ENCODE results near the gene UBE2Q1. TPM values are rescaled to one million over a fixed set of nuclear protein-coding genes. Genes with fewer than 3 reads are reported as not detected.
A peak's percentile ranks its signal among the peaks of the same experiment; 100 is the strongest.

The UBE2Q1 gene
- total and polyA plus RNA-seq, 2 of the 4 experiments (the other 2 are of a cell fraction) = 20.6 to 24.7 TPM

DNA sequence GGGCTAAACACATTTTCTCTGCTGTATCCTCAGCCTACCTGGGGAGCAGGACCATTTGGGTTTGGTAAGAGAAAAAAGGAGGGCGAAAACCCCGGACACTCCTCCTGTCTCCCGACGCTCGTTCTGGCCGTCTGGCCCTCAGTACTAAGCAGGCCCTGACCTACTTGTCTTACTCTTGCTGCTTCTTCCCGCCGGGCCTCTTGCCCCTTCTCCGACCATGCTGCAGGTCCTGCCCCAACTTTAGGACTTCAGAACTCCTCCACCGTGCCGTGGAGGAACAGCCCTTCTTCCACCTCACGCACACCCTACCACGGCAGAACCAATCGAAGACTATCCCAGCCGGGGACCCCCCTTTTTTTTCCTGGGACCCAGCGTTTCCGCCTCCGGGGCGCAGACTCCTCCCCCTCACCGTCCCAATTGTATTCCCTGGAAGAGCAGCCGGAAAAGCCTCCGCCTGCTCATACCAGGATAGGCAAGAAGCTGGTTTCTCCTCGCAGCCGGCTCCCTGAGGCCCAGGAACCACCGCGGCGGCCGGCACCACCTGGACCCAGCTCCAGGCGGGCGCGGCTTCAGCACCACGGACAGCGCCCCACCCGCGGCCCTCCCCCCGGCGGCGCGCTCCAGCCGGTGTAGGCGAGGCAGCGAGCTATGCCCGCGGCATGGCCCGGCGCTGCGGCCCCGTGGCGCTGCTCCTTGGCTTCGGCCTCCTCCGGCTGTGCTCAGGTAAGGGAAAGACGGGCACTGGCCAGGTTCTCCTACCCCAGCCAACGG, 9.1 kb upstream of the UBE2Q1 start, which contains the start of gene CHRNB2:
Gene CHRNB2 (plus strand): TSS at position 393 of the 771 bp plus-strand sequence. CDS start 267 bp downstream, at position 660.
- no peak for DNase-seq
- POLR2A ChIA-PET (ENCODE audit: unreplicated experiment) = interaction anchor here (0.5 kb wide), 1 partner anchor 57 kb away, joined by 3 read pairs; no protein-coding TSS in a partner anchor

More for the DNA sequence above, 9.1 kb upstream of the UBE2Q1 start, which contains the start of gene CHRNB2:
- Histone ChIP-seq H2BK120ac (ENCODE audit: low read depth, low read length) (no peak within 1 kb of the TSS), H3K27me3 (ENCODE audit: control insufficient read depth, insufficient read depth, low read length) (peaks cover 42% of the 10 kb centered on the region), H2BK5ac (ENCODE audit: low read depth, low read length, poor library complexity, severe bottlenecking) (no peak within 1 kb of the TSS), H2AFZ (replicated peaks; ENCODE audit: low read length, poor library complexity) (peak within 1 kb of the TSS; percentile 49), H3K23ac (ENCODE audit: low read depth, low read length) (no peak within 1 kb of the TSS), H2BK15ac (ENCODE audit: low read depth, low read length) (no peak within 1 kb of the TSS), H3K9me1 (ENCODE audit: insufficient read depth, low read length) (no peaks in the 10 kb centered on the region), H3K4ac (ENCODE audit: low read depth, low read length) (no peak within 1 kb of the TSS), H3K14ac (replicated peaks; ENCODE audit: low read depth, low read length) (no peak within 1 kb of the TSS), H3K79me1 (ENCODE audit: low read depth in 1 of 2, low read length in 2 of 2) (no peaks in the 10 kb centered on the region), H4K8ac (ENCODE audit: low read depth in 2 of 2, low read length in 2 of 2) (no peak within 1 kb of the TSS), H4K20me1 (ENCODE audit: insufficient read depth, low read length) (peaks cover 4% of the 10 kb centered on the region; the same call in 1 of the 2 replicates), H3K4me1 (ENCODE audit: control insufficient read depth, insufficient read depth, low read length) (no peaks in the 10 kb centered on the region), H3K27ac (ENCODE audit: insufficient read depth, low read length) (no peak within 1 kb of the TSS), H3K36me3 (ENCODE audit: control insufficient read depth, insufficient read depth, low read length) (no peaks in the 10 kb centered on the region), H2BK20ac (ENCODE audit: low read depth, low read length) (no peak within 1 kb of the TSS), H2AK9ac (replicated peaks; ENCODE audit: low read depth, low read length, poor library complexity) (peak within 1 kb of the TSS; percentile 60), H2AK5ac (ENCODE audit: low read depth, low read length) (no peak within 1 kb of the TSS), H4K91ac (ENCODE audit: insufficient read depth, low read depth, low read length) (no peak within 1 kb of the TSS), H4K5ac (ENCODE audit: low read depth, low read length) (no peak within 1 kb of the TSS), H3K9ac (ENCODE audit: low read depth, low read length) (no peak within 1 kb of the TSS), H3K18ac (ENCODE audit: low read depth, low read length) (no peak within 1 kb of the TSS), H3K4me3 (ENCODE audit: insufficient read depth, low read depth, low read length) (no peak within 1 kb of the TSS), H3K56ac (ENCODE audit: extremely low read depth, insufficient read depth, low read length) (no peak within 1 kb of the TSS), H3K4me2 (ENCODE audit: low read depth, low read length) (peak within 1 kb of the TSS; percentile 34; the same call in 1 of the 2 replicates), H3K9me3 (ENCODE audit: control insufficient read depth, insufficient read depth, low read length) (no peaks in the 10 kb centered on the region)
- no TSS peak for BruUV-seq (replicated peaks)
- dilution Hi-C loops (cut with HindIII; ENCODE audit: low sequenced_read_pairs, unreplicated experiment) (no loop called here), intact Hi-C loops (cut with micrococcal nuclease) (no loop called here), in situ Hi-C loops (cut with MboI; ENCODE audit: low sequenced_read_pairs) (loop anchor here (5.0 kb wide), 1 partner anchor 315 kb away; no protein-coding TSS in a partner anchor)
- peak; percentile 100 for ATAC-seq (ENCODE audit: low read depth)
- 1% methylated on average over 11 of the region's 53 CpGs; no CpG with 5 or more reads in 1 of the 2 experiments for WGBS, 2 experiments (ENCODE audit: extremely low coverage in 2 of 2, insufficient read length in 1 of 2)
- CTCF ChIA-PET = interaction anchor here (1.6 kb wide), 1 partner anchor 8 kb away, joined by 5 read pairs; no protein-coding TSS in a partner anchor
- TF ChIP-seq POLR2A (IDR thresholded peaks at IDR 0.05; ENCODE audit: low read depth, low read length) = no peak
- TF ChIP-seq CHD1 (IDR thresholded peaks at IDR 0.05; ENCODE audit: low read depth, low read length) = no peak
- TF ChIP-seq CEBPB (IDR thresholded peaks at IDR 0.05; ENCODE audit: low read depth, low read length) = no peak
- TF ChIP-seq MXI1 (IDR thresholded peaks at IDR 0.05; ENCODE audit: borderline replicate concordance, low read depth, low read length) = peak; percentile 94; the same call in 1 of the 2 replicates
- no peak for TF ChIP-seq NFE2L2 (IDR thresholded peaks at IDR 0.05; ENCODE audit: low read depth, low read length)
- TF ChIP-seq MAFK (IDR thresholded peaks at IDR 0.05; ENCODE audit: low read depth, low read length) = no peak
- no peak for TF ChIP-seq BHLHE40 (IDR thresholded peaks at IDR 0.05; ENCODE audit: low read depth, low read length)
- TF ChIP-seq RCOR1 (IDR thresholded peaks at IDR 0.05; ENCODE audit: insufficient replicate concordance, low read length) = no peak
- no peak for TF ChIP-seq CTCF (conservative IDR thresholded peaks at IDR 0.05; ENCODE audit: low read depth, low read length)
- peak; percentile 62; the same call in 1 of the 2 replicates for TF ChIP-seq MAZ (IDR thresholded peaks at IDR 0.05; ENCODE audit: borderline replicate concordance, low read depth, low read length)
- 0 out of 2 replicates have a peak, but pooled peaks have one; percentile 4 for TF ChIP-seq SMC3 (IDR thresholded peaks at IDR 0.05; ENCODE audit: low read depth, low read length)
- TF ChIP-seq RFX5 (IDR thresholded peaks at IDR 0.05; ENCODE audit: low read depth, low read length) = no peak
- TF ChIP-seq RAD21 (IDR thresholded peaks at IDR 0.05; ENCODE audit: low read length) = no peak; the same call in 1 of the 2 replicates

Measured in IMR-90 (cell line).